ENCODE measurements around the gene NECTIN1.

The NECTIN1 gene

DNA sequence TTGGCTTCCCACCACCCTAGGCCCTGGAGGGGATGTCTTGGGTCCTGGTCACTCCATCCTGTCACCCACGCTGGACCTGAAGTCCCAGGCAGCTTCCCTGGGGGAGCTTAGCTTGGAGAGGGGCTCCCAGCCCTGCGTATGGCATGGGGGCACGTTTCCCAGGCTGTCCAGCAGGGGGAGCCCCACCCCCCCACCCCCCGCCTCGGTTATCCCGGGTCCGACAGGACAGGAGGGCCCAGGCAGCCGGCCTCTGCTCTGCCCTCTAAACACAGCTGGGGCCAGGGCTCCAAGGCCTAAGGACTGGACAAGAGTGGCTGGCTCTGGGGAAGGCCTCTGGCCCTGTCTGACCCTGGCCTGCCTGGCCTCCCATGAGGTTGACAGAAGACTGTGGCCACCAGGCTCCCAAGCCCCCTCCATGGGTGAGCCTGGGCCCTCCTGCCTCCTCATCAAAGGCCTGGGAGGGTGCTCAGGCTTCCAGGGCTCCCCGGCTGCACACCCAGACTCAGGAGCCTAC lies 104.8 kb downstream of the NECTIN1 start:
- peak; percentile 86 for TF ChIP-seq CTCF (IDR thresholded peaks at IDR 0.05; ENCODE audit: low read depth, low read length, missing control alignments)
- Histone ChIP-seq H3K27me3 (replicated peaks) (peaks cover 5% of the 10 kb centered on the region), H3K4me3 (ENCODE audit: low read depth, low read length) (no peak overlapping the region), H3K27ac (no peak overlapping the region), H3K36me3 (replicated peaks) (no peaks in the 10 kb centered on the region)
- no peak for DNase-seq
- in situ Hi-C loops (cut with HindIII; ENCODE audit: low pct_ligation_motif_present, low sequenced_read_pairs) = no loop called here

DNA sequence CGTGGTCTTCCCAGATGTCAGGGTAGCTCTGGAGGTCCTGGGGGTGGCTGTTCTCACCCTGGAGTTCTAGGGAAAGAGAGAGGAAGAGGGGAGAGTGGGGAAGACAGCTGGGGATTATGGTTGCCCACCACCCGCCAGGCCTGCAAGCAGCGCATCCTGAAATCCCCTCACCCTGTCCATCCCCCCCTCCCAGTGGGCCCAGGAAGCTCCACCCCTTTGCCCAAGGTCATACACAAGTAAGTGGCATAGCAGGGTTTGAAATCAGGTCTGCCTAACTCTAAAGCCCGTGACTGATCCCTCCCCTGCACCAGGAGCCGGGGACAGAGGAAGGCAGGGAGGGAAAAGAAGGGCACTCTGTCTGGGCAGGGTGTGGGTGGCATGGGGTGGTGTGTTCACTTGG lies 105.3 kb downstream of the NECTIN1 start:
- no peak overlapping the region for H3K4me3 ChIP-seq (ENCODE audit: low read depth, low read length)
- H3K27me3 ChIP-seq (replicated peaks) = peaks cover 5% of the 10 kb centered on the region
- in situ Hi-C loops (cut with HindIII; ENCODE audit: low pct_ligation_motif_present, low sequenced_read_pairs) = no loop called here
- H3K27ac ChIP-seq = no peak overlapping the region
- TF ChIP-seq CTCF (IDR thresholded peaks at IDR 0.05; ENCODE audit: low read depth, low read length, missing control alignments) = no peak
- no peaks in the 10 kb centered on the region for H3K36me3 ChIP-seq (replicated peaks)
- no peak for DNase-seq

GRCh38 chr11:119622454-119623143 lies 106.4 kb downstream of the NECTIN1 start:
- in situ Hi-C loops (cut with HindIII; ENCODE audit: low pct_ligation_motif_present, low sequenced_read_pairs) = no loop called here
- Histone ChIP-seq H3K36me3 (replicated peaks) (no peaks in the 10 kb centered on the region), H3K27ac (no peak overlapping the region), H3K4me3 (ENCODE audit: low read depth, low read length) (no peak overlapping the region), H3K27me3 (replicated peaks) (peaks cover 5% of the 10 kb centered on the region)
- no peak for TF ChIP-seq CTCF (IDR thresholded peaks at IDR 0.05; ENCODE audit: low read depth, low read length, missing control alignments)
- DNase-seq = no peak

GRCh38 chr11:119619665-119620064 lies 109.3 kb downstream of the NECTIN1 start:
- no peak for DNase-seq
- H3K4me3 ChIP-seq (ENCODE audit: low read depth, low read length) = no peak overlapping the region
- H3K36me3 ChIP-seq (replicated peaks) = no peaks in the 10 kb centered on the region
- in situ Hi-C loops (cut with HindIII; ENCODE audit: low pct_ligation_motif_present, low sequenced_read_pairs) = no loop called here
- no peaks in the 10 kb centered on the region for H3K27me3 ChIP-seq (replicated peaks)
- TF ChIP-seq CTCF (IDR thresholded peaks at IDR 0.05; ENCODE audit: low read depth, low read length, missing control alignments) = no peak
- H3K27ac ChIP-seq = no peak overlapping the region

DNA sequence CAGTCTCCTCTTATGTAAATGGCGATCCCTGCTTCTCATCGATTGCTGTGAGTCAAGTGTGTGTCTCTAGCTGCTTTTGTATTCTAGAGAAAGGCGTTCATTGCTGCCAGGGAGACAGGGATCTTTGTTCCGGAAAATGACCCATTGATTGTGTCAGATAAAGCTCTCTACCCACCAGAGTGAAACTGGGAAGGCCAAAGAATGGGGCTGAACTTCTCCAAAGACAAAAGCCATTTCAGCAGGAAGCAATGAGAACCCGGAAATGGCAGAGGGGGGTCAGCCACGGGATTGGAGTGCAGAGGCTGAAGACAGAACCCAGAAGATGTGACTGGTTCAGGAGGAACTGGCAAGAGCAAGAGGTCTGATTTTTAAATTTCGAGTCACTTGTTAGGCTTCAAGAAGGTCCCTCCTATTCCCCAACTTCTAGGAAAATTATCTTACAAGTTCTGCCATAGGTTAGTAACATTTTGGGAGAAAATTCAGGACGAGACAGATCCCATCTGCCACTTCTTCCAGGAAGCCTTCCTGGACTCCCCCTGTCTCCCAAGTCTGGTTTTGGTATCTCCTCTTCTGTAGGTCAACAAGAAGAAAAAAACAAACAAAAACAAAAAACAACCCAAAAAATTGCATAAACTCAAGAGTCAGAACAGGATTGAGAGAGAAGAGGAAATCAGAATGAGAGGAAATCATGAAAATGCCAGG lies 110.6 kb downstream of the NECTIN1 start:
- Histone ChIP-seq H3K4me3 (ENCODE audit: low read depth, low read length) (no peak overlapping the region), H3K36me3 (replicated peaks) (no peaks in the 10 kb centered on the region), H3K27ac (no peak overlapping the region), H3K27me3 (replicated peaks) (no peaks in the 10 kb centered on the region)
- no peak for TF ChIP-seq CTCF (IDR thresholded peaks at IDR 0.05; ENCODE audit: low read depth, low read length, missing control alignments)
- in situ Hi-C loops (cut with HindIII; ENCODE audit: low pct_ligation_motif_present, low sequenced_read_pairs) = no loop called here
- DNase-seq = no peak

Measured in brain microvascular endothelial cell (primary cell).